AG04449 (cell line): ENCODE measurements around the gene PIGN.
"Not testable (repeated sequence)": the region's sequence is repeated elsewhere in the genome, so short reads cannot be mapped to it uniquely, and the experiment has no call there.

ENCODE experiments used
- CTCF ChIA-PET: fragments of 350-600 bp; formaldehyde crosslinking; extraction: SDS; loops from one replicate; lab custom pipeline; 2021; ENCODE audit warnings: antibody characterized with exemption; lab: Yijun Ruan, JAX
- POLR2A ChIA-PET: fragments of 400-600, 350-600 bp; formaldehyde crosslinking; extraction: SDS; loops from one replicate; lab custom pipeline; 2020; ENCODE audit warnings: antibody characterized with exemption, inconsistent platforms; lab: Yijun Ruan, JAX
- DNase-seq: peaks from one replicate; pipeline ENCODE4 v3.0.0-alpha.2; 2010; ENCODE audit warnings: low read depth, low spot score
- H3K4me3 ChIP-seq: 2 replicates; pipeline ENCODE4 v1.5.1; 2011; ENCODE audit warnings: low read depth, mild to moderate bottlenecking, control low read depth, low read length
- CTCF ChIP-seq: IDR thresholded peaks from one replicate; pipeline ENCODE4 v1.5.1; 2011; ENCODE audit warnings: mild to moderate bottlenecking, moderate library complexity, low read length, control low read depth, inconsistent platforms; ENCODE audit not compliant: insufficient read depth; ENCODE audit errors: missing control alignments

The PIGN gene

GRCh38 chr18:62177271-62177670 lies 9.6 kb downstream of the PIGN start:
- POLR2A ChIA-PET: interaction anchor here (0.7 kb wide), 1 partner anchor 413 kb away, joined by 3 read pairs; no protein-coding TSS in a partner anchor
- TF ChIP-seq CTCF: no peak
- no peak for DNase-seq
- CTCF ChIA-PET: no interaction called here
- no peak overlapping the region for H3K4me3 ChIP-seq

GRCh38 chr18:62175521-62175920 lies 11.3 kb downstream of the PIGN start:
- ChIA-PET CTCF (interaction anchor here (0.9 to 2.8 kb wide), 4 partner anchors 8 to 411 kb away, joined by 3 to 18 read pairs (median 8); no protein-coding TSS in a partner anchor), POLR2A (interaction anchor here (1.2 kb wide), 1 partner anchor 11 kb away, joined by 3 read pairs; the partner anchor contains the start of genes PIGN and RELCH)
- no peak for DNase-seq
- TF ChIP-seq CTCF: no peak
- no peak overlapping the region for H3K4me3 ChIP-seq

GRCh38 chr18:62172298-62172697 lies 14.6 kb downstream of the PIGN start:
- H3K4me3 ChIP-seq: no peak overlapping the region
- ChIA-PET POLR2A (interaction anchor here (0.6 kb wide), 1 partner anchor 123 kb away, joined by 3 read pairs; no protein-coding TSS in a partner anchor), CTCF (no interaction called here)
- no peak for DNase-seq
- TF ChIP-seq CTCF: no peak

GRCh38 chr18:62170857-62171256 lies 16.0 kb downstream of the PIGN start:
- POLR2A ChIA-PET: no interaction called here
- no peak overlapping the region for H3K4me3 ChIP-seq
- CTCF ChIA-PET: no interaction called here
- DNase-seq: no peak
- no peak for TF ChIP-seq CTCF

GRCh38 chr18:62166524-62166923 lies 20.3 kb downstream of the PIGN start:
- H3K4me3 ChIP-seq, POLR2A ChIA-PET, DNase-seq: not testable (repeated sequence)
- CTCF ChIA-PET: interaction anchor here (0.8 to 2.6 kb wide), 3 partner anchors 9 to 82 kb away, joined by 3 to 10 read pairs (median 4); no protein-coding TSS in a partner anchor

GRCh38 chr18:62165583-62165982 lies 21.3 kb downstream of the PIGN start:
- CTCF ChIA-PET: interaction anchor here (0.8 to 2.6 kb wide), 3 partner anchors 10 to 83 kb away, joined by 3 to 10 read pairs (median 4); no protein-coding TSS in a partner anchor

More at GRCh38 chr18:62165583-62165982, 21.3 kb downstream of the PIGN start:
- no peak for TF ChIP-seq CTCF
- POLR2A ChIA-PET: no interaction called here
- DNase-seq: no peak
- no peak overlapping the region for H3K4me3 ChIP-seq
